Measurements from ENCODE around the gene FOLR3. TPM values are rescaled to one million over a fixed set of nuclear protein-coding genes. Genes with fewer than 3 reads are reported as not detected.

The FOLR3 gene
- total and polyA plus RNA-seq, 4 donors, result 1.1 to 14.0 (median 5.8) TPM

- no peak overlapping the region for H3K4me3 ChIP-seq
- H3K27me3 ChIP-seq (ENCODE audit: control insufficient read depth in 3 of 3, insufficient read depth in 3 of 3, low read length in 2 of 3), result no peaks in the 10 kb centered on the region
- H3K36me3 ChIP-seq (ENCODE audit: control insufficient read depth in 4 of 4, insufficient read depth in 4 of 4, low read length in 4 of 4), result no peaks in the 10 kb centered on the region
- TF ChIP-seq CTCF (IDR thresholded peaks at IDR 0.05; ENCODE audit: control extremely low read depth, extremely low read depth), result no peak
- no peak for DNase-seq
- 92 to 93% methylated on average over 6 of the region's 6 CpGs for WGBS, 2 donors
- H3K9me3 ChIP-seq (ENCODE audit: control insufficient read depth in 4 of 4, insufficient read depth in 3 of 4, low read length in 3 of 4), result no peaks in the 10 kb centered on the region
- no peak for ATAC-seq (ENCODE audit: insufficient read depth, low FRiP score)
- no peaks in the 10 kb centered on the region for H3K4me1 ChIP-seq (ENCODE audit: control insufficient read depth in 5 of 5, insufficient read depth in 5 of 5, low read length in 5 of 5)
- H3K9ac ChIP-seq (ENCODE audit: insufficient read depth in 1 of 2, low read length in 2 of 2), result no peak overlapping the region
- H3K27ac ChIP-seq (ENCODE audit: low read depth in 1 of 2, low read length in 1 of 2), result no peak overlapping the region
These were observed 11.5 kb upstream of the FOLR3 start for GRCh38 chr11:72124046-72124445.

GRCh38 chr11:72125956-72126355 lies 9.6 kb upstream of the FOLR3 start:
- Histone ChIP-seq H3K4me1 (ENCODE audit: control insufficient read depth in 5 of 5, insufficient read depth in 5 of 5, low read length in 5 of 5) (no peaks in the 10 kb centered on the region), H3K27ac (ENCODE audit: low read depth in 1 of 2, low read length in 1 of 2) (no peak overlapping the region), H3K27me3 (ENCODE audit: control insufficient read depth in 3 of 3, insufficient read depth in 3 of 3, low read length in 2 of 3) (no peaks in the 10 kb centered on the region), H3K4me3 (no peak overlapping the region), H3K9me3 (ENCODE audit: control insufficient read depth in 4 of 4, insufficient read depth in 3 of 4, low read length in 3 of 4) (no peaks in the 10 kb centered on the region), H3K36me3 (ENCODE audit: control insufficient read depth in 4 of 4, insufficient read depth in 4 of 4, low read length in 4 of 4) (no peaks in the 10 kb centered on the region), H3K9ac (ENCODE audit: insufficient read depth in 1 of 2, low read length in 2 of 2) (no peak overlapping the region)
- no peak for ATAC-seq (ENCODE audit: insufficient read depth, low FRiP score)
- TF ChIP-seq CTCF (IDR thresholded peaks at IDR 0.05; ENCODE audit: control extremely low read depth, extremely low read depth), result no peak
- 71 to 76% methylated on average over 1 of the region's 1 CpG for WGBS, 2 donors
- DNase-seq, result no peak

- 60 to 62% methylated on average over 2 of the region's 2 CpGs for WGBS, 2 donors
These were observed 7.6 kb upstream of the FOLR3 start for GRCh38 chr11:72127923-72128322.

More at GRCh38 chr11:72127923-72128322, 7.6 kb upstream of the FOLR3 start:
- no peak for ATAC-seq (ENCODE audit: insufficient read depth, low FRiP score)
- Histone ChIP-seq H3K9ac (ENCODE audit: insufficient read depth in 1 of 2, low read length in 2 of 2) (no peak overlapping the region), H3K36me3 (ENCODE audit: control insufficient read depth in 4 of 4, insufficient read depth in 4 of 4, low read length in 4 of 4) (no peaks in the 10 kb centered on the region), H3K4me3 (no peak overlapping the region), H3K27me3 (ENCODE audit: control insufficient read depth in 3 of 3, insufficient read depth in 3 of 3, low read length in 2 of 3) (peaks cover 0 to 3% (median 0%) of the 10 kb centered on the region in 3 donors), H3K4me1 (ENCODE audit: control insufficient read depth in 5 of 5, insufficient read depth in 5 of 5, low read length in 5 of 5) (no peaks in the 10 kb centered on the region), H3K27ac (ENCODE audit: low read depth in 1 of 2, low read length in 1 of 2) (no peak overlapping the region), H3K9me3 (ENCODE audit: control insufficient read depth in 4 of 4, insufficient read depth in 3 of 4, low read length in 3 of 4) (no peaks in the 10 kb centered on the region)
- DNase-seq, result no peak
- TF ChIP-seq CTCF (IDR thresholded peaks at IDR 0.05; ENCODE audit: control extremely low read depth, extremely low read depth), result no peak
